ENCODE results near the gene PCDHB14. TPM values are rescaled to one million over a fixed set of nuclear protein-coding genes. Genes with fewer than 3 reads are reported as not detected.
"Not testable (repeated sequence)": the region's sequence is repeated elsewhere in the genome, so short reads cannot be mapped to it uniquely, and the experiment has no call there.

The PCDHB14 gene
- polyA plus RNA-seq, 3 donors, result not detected

DNA sequence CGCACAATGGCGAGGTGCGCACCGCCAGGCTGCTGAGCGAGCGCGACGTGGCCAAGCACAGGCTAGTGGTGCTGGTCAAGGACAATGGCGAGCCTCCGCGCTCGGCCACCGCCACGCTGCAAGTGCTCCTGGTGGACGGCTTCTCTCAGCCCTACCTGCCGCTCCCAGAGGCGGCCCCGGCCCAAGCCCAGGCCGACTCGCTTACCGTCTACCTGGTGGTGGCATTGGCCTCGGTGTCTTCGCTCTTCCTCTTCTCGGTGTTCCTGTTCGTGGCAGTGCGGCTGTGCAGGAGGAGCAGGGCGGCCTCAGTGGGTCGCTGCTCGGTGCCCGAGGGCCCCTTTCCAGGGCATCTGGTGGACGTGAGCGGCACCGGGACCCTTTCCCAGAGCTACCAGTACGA, 24.3 kb downstream of the PCDHB14 start:
- peaks cover 48 to 88% of the 10 kb centered on the region in 2 donors for H3K9me3 ChIP-seq (replicated peaks in 1 of 2; ENCODE audit: control insufficient read depth in 1 of 2, insufficient read depth in 1 of 2, low read length in 2 of 2)
- H3K4me3 Mint-ChIP-seq; H3K27ac ChIP-seq (ENCODE audit: low read depth in 1 of 2, low read length in 2 of 2); H3K27ac Mint-ChIP-seq; H4K20me1 ChIP-seq (ENCODE audit: insufficient read depth, low read length); H3K79me2 ChIP-seq (ENCODE audit: insufficient read depth, low read length); H3K4me3 ChIP-seq (replicated peaks in 1 of 3; ENCODE audit: low read depth in 2 of 3, low read length in 3 of 3); H3K4me1 ChIP-seq (ENCODE audit: control insufficient read depth in 1 of 2, insufficient read depth in 2 of 2, low read length in 2 of 2); H2AFZ ChIP-seq (ENCODE audit: insufficient read depth, low read depth, low read length, poor library complexity, severe bottlenecking); H3K4me1 Mint-ChIP-seq; H3K27me3 ChIP-seq (ENCODE audit: control insufficient read depth in 2 of 2, insufficient read depth in 2 of 2, low read length in 2 of 2); H3K36me3 Mint-ChIP-seq; intact Hi-C loops (cut with micrococcal nuclease); DNase-seq; H3K9ac ChIP-seq (ENCODE audit: insufficient read depth, low read length, poor library complexity, severe bottlenecking); H3K4me2 ChIP-seq (replicated peaks; ENCODE audit: extremely low read depth, low read length, poor library complexity, severe bottlenecking); H3K36me3 ChIP-seq (replicated peaks in 1 of 2; ENCODE audit: control insufficient read depth in 1 of 2, insufficient read depth in 2 of 2, low read length in 2 of 2): not testable (repeated sequence)
- 61% methylated on average over 29 of the region's 34 CpGs for WGBS (ENCODE audit: insufficient coverage)
- Mint-ChIP-seq H3K9me3 (peaks cover 41 to 79% (median 68%) of the 10 kb centered on the region in 7 donors), H3K27me3 (ENCODE audit: low read depth in 3 of 3) (peaks cover 0 to 15% (median 9%) of the 10 kb centered on the region in 3 donors)

GRCh38 chr5:141250576-141250975, 27.4 kb downstream of the PCDHB14 start:
- Mint-ChIP-seq H3K36me3 (no peaks in the 10 kb centered on the region), H3K9me3 (peaks cover 29 to 73% (median 58%) of the 10 kb centered on the region in 7 donors)
- peaks cover 35 to 91% of the 10 kb centered on the region in 2 donors for H3K9me3 ChIP-seq (replicated peaks in 1 of 2; ENCODE audit: control insufficient read depth in 1 of 2, insufficient read depth in 1 of 2, low read length in 2 of 2)

More at GRCh38 chr5:141250576-141250975, 27.4 kb downstream of the PCDHB14 start:
- no peaks in the 10 kb centered on the region for H3K27me3 ChIP-seq (ENCODE audit: control insufficient read depth in 2 of 2, insufficient read depth in 2 of 2, low read length in 2 of 2)
- Mint-ChIP-seq H3K4me3 (no peak overlapping the region), H3K27me3 (ENCODE audit: low read depth in 3 of 3) (peaks cover 0 to 5% (median 0%) of the 10 kb centered on the region in 3 donors), H3K4me1 (no peaks in the 10 kb centered on the region), H3K27ac (no peak overlapping the region)
- no peaks in the 10 kb centered on the region for H3K4me1 ChIP-seq (ENCODE audit: control insufficient read depth in 1 of 2, insufficient read depth in 2 of 2, low read length in 2 of 2)
- intact Hi-C loops (cut with micrococcal nuclease), result no loop called here
- H3K79me2 ChIP-seq (ENCODE audit: insufficient read depth, low read length), result no peaks in the 10 kb centered on the region
- TF ChIP-seq CTCF (IDR thresholded peaks at IDR 0.05), result no peak
- H4K20me1 ChIP-seq (ENCODE audit: insufficient read depth, low read length), result no peaks in the 10 kb centered on the region
- H2AFZ ChIP-seq (ENCODE audit: insufficient read depth, low read depth, low read length, poor library complexity, severe bottlenecking), result no peak overlapping the region
- no peaks in the 10 kb centered on the region for H3K36me3 ChIP-seq (replicated peaks in 1 of 2; ENCODE audit: control insufficient read depth in 1 of 2, insufficient read depth in 2 of 2, low read length in 2 of 2)
- H3K9ac ChIP-seq (ENCODE audit: insufficient read depth, low read length, poor library complexity, severe bottlenecking), result no peak overlapping the region
- H3K27ac ChIP-seq (ENCODE audit: low read depth in 1 of 2, low read length in 2 of 2), result no peak overlapping the region
- H3K4me2 ChIP-seq (replicated peaks; ENCODE audit: extremely low read depth, low read length, poor library complexity, severe bottlenecking), result no peak overlapping the region
- no peak for DNase-seq
- no peak overlapping the region for H3K4me3 ChIP-seq (replicated peaks in 1 of 3; ENCODE audit: low read depth in 2 of 3, low read length in 3 of 3)

Measured in CD14-positive monocyte (primary cell).